Measurements from ENCODE around the gene DYSF. TPM values are rescaled to one million over a fixed set of nuclear protein-coding genes. Genes with fewer than 3 reads are reported as not detected.

DYSF gene
- total and polyA plus RNA-seq, 3 donors from 2014 or later = 6.8 to 10.9 (median 8.9) TPM

DNA sequence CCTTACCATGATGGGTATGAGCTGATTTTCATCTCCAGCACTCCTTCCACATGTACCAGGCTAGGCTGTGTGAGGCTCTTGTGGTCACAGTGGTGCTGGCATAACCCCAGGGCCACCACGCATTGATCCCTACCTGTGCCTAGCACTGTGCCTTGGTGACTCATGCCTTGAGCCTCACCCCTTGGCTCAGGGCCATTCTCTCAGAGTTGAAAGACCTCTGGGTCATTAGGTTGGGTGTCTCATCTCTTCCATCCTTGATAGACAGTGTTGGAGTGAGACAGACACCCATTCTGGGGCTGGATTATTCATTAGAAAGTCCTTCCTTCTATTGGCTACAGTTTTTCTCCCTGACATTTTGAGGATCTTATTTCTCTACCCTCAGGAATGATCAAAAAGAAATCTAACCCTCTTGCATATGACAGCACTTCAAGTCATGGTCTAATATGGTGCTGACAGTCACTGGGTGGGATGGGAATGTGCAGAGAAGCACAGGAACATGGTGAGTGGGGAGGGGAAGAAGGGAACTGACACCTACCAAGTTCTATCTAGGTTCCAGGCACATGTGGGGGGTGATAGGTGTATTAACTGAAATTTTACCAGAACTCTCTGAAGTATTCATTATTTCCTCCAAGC lies 41.3 kb downstream of the DYSF start:
- no peak overlapping the region for H3K27ac ChIP-seq
- TF ChIP-seq, protein P1, sequence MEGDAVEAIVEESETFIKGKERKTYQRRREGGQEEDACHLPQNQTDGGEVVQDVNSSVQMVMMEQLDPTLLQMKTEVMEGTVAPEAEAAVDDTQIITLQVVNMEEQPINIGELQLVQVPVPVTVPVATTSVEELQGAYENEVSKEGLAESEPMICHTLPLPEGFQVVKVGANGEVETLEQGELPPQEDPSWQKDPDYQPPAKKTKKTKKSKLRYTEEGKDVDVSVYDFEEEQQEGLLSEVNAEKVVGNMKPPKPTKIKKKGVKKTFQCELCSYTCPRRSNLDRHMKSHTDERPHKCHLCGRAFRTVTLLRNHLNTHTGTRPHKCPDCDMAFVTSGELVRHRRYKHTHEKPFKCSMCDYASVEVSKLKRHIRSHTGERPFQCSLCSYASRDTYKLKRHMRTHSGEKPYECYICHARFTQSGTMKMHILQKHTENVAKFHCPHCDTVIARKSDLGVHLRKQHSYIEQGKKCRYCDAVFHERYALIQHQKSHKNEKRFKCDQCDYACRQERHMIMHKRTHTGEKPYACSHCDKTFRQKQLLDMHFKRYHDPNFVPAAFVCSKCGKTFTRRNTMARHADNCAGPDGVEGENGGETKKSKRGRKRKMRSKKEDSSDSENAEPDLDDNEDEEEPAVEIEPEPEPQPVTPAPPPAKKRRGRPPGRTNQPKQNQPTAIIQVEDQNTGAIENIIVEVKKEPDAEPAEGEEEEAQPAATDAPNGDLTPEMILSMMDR (IDR thresholded peaks at IDR 0.05) = no peak
- no peak for TF ChIP-seq POLR2A (IDR thresholded peaks at IDR 0.05)
- DNase-seq = no peak
- no peak overlapping the region for H3K4me3 ChIP-seq
- 88% methylated on average over 1 of the region's 1 CpG; no CpG with 5 or more reads in 1 of the 2 donors for WGBS, 2 donors
- intact Hi-C loops (cut with DNase I; ENCODE audit: low total_unique reads) = no loop called here
- no peaks in the 10 kb centered on the region for H3K36me3 ChIP-seq (ENCODE audit: low read depth, missing control alignments)
- no peaks in the 10 kb centered on the region for H3K4me1 ChIP-seq
- no peaks in the 10 kb centered on the region for H3K27me3 ChIP-seq
- no peaks in the 10 kb centered on the region for H3K9me3 ChIP-seq

DNA sequence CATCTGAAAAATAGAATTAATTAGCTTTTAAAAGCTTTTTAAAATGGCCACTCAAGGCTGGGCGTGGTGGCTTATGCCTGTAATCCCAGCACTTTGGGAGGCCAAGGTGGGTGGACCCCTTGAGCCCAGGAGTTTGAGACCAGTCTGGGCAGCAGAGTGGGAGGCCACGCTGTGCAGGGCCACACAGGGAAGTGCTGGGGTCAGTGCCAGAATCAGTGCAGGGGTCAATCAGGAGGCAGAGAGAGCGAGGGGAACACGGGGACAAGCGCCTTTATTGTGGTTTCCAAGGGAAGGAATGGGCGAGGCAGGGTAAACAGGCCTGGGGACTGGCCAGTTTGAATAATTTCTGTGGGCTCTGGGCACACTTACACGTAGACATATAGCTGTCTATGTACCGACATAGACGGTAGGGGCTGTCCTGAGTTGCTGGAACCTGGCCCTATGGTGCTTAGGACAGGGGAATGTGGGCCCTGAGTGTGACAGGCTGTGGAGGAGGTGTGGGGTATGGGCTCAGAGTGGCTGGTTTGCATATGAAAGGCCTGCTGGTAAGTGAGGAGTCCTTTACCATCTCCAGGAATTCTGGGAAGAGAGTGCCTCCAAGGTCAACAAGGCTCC lies 42.9 kb downstream of the DYSF start:
- H3K9me3 ChIP-seq = no peaks in the 10 kb centered on the region
- H3K4me1 ChIP-seq = no peaks in the 10 kb centered on the region
- no peak for DNase-seq
- H3K36me3 ChIP-seq (ENCODE audit: low read depth, missing control alignments) = no peaks in the 10 kb centered on the region
- intact Hi-C loops (cut with DNase I; ENCODE audit: low total_unique reads) = no loop called here
- 75 to 81% methylated on average over 9 of the region's 9 CpGs for WGBS, 2 donors
- H3K27me3 ChIP-seq = no peaks in the 10 kb centered on the region
- no peak overlapping the region for H3K4me3 ChIP-seq
- no peak overlapping the region for H3K27ac ChIP-seq
- TF ChIP-seq POLR2A (IDR thresholded peaks at IDR 0.05) = no peak
- TF ChIP-seq, protein P1 (IDR thresholded peaks at IDR 0.05) = no peak

DNA sequence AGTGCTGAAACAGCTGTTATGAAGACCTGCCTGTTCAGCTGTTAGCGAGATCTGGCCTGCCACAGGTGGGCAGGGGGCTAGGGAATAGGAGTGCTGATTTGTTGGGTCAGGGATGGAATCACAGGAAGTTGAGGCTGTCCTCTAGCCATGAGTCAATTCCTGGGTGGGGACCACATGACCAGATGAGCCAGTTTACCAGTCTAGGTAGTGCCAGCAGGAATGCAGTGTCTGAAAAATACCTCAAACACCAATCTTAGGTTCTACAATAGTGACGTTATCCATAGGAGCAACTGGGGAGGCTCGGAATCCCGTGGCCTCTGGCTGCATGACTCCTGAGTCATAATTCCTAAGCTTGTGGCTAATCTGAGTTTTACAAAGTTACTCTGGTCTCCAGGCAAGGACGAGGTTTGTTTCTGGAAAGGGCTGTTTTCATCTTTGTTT lies 44.9 kb downstream of the DYSF start:
- DNase-seq = no peak
- Histone ChIP-seq H3K4me1 (no peaks in the 10 kb centered on the region), H3K9me3 (no peaks in the 10 kb centered on the region), H3K27ac (no peak overlapping the region), H3K4me3 (no peak overlapping the region), H3K36me3 (ENCODE audit: low read depth, missing control alignments) (no peaks in the 10 kb centered on the region), H3K27me3 (no peaks in the 10 kb centered on the region)
- TF ChIP-seq POLR2A (IDR thresholded peaks at IDR 0.05) = no peak
- TF ChIP-seq, protein P1 (IDR thresholded peaks at IDR 0.05) = no peak
- 76 to 83% methylated on average over 5 of the region's 5 CpGs for WGBS, 2 donors
- intact Hi-C loops (cut with DNase I; ENCODE audit: low total_unique reads) = no loop called here

DNA sequence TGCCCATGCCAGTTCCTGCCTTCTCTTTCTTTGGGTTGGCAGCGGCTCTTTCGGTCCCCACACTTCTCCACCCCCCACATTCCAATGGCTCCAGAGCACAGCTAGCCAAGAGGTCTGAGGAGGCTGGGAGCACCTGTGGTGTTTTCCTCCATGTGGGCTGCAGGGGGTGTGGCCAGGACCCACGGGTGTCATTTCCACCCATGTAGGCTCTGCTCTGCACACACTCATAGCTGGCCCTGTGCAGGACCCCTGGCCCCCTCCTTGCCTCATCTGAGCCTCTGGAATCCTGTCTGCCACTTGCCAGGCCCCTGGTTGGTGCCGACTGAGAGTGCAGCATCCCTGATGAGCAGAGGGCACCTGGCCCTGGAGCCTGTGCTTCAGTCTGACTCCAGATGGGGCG lies 46.3 kb downstream of the DYSF start:
- DNase-seq = no peak
- Histone ChIP-seq H3K4me3 (no peak overlapping the region), H3K27me3 (no peaks in the 10 kb centered on the region), H3K9me3 (no peaks in the 10 kb centered on the region), H3K36me3 (ENCODE audit: low read depth, missing control alignments) (no peaks in the 10 kb centered on the region), H3K27ac (no peak overlapping the region), H3K4me1 (no peaks in the 10 kb centered on the region)
- 87 to 100% methylated on average over 3 to 5 of the region's 5 CpGs for WGBS, 2 donors
- TF ChIP-seq POLR2A (IDR thresholded peaks at IDR 0.05) = no peak
- TF ChIP-seq, protein P1 (IDR thresholded peaks at IDR 0.05) = no peak
- intact Hi-C loops (cut with DNase I; ENCODE audit: low total_unique reads) = no loop called here
